ENCODE measurements around the gene PLEKHG5.

The PLEKHG5 gene

DNA sequence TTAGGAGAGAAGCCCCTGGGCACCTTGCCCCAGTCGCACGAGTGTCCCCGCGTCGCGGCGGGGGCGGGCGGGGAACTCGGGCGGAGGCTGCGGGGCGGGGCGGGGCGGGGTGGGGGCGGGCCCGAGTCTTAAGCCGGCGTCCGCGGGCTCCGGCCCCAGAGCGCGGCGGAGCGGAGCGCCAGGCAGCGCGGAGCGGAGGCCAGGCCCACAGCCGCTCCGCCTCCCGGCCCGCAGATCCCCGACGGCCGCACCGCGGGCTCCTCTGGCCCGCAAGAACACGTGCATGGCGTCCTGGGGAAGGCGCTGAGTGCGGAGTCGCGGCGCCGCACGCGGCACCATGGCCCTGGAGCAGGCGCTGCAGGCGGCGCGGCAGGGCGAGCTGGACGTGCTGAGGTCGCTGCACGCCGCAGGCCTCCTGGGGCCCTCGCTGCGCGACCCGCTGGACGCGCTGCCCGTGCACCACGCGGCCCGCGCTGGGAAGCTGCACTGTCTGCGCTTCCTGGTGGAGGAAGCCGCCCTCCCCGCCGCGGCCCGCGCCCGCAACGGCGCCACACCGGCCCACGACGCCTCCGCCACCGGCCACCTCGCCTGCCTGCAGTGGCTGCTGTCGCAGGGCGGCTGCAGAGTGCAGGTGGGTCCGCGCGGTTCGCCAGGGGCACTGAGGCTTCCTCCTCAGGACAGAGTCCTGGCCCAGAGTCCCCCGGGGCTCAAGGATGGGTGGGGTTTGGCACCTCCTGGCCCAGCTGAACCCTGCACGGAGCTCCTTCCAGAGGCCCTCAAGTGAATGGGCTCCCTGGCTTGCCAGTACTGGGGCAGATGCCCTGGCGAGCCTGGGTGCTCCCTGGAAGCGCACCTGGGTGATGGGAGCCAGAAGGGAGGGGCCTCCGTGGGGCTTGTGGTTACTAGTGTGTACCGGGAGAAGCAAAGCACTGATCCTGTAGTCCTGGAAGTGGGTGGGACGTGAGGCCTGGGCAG lies 66.6 kb downstream of the PLEKHG5 start, which contains the start of gene ESPN:
TSS of gene ESPN (plus strand) at position 158 of the 975 bp plus-strand sequence. CDS start at position 338, 180 bp downstream.
- no peak for DNase-seq (ENCODE audit: low spot score)

DNA sequence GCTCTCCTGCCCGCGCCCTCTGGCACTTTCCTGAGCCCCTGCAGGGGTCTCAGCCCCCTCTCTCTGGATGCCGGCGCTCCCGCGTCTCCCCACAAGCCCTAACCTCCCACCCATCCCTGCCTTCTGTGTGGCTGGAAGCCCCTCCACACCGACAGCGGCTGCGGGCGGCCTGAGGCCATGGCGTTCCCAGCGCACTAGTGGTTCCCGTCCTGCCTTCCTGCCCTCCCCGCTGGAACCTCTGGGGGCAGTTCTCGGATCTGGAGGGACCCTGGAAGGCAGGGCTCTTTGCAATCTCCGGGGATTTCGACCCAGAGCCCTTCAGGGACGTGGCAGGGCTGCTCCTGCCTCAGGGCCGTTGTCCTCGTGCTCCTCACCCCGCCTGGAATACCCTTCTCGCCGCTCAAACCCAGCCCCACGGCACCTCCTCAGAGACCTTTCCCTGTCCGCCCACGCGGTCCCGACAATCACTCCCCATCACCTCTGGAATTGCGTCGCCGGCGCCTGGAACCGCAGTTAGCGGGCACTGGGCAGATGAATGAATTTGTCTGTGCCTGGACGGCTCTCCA lies 67.4 kb downstream of the PLEKHG5 start:
- DNase-seq (ENCODE audit: low spot score): no peak

GRCh38 chr1:6423321-6423999 lies 68.0 kb downstream of the PLEKHG5 start:
- peak; percentile 58 for DNase-seq (ENCODE audit: low spot score)

DNA sequence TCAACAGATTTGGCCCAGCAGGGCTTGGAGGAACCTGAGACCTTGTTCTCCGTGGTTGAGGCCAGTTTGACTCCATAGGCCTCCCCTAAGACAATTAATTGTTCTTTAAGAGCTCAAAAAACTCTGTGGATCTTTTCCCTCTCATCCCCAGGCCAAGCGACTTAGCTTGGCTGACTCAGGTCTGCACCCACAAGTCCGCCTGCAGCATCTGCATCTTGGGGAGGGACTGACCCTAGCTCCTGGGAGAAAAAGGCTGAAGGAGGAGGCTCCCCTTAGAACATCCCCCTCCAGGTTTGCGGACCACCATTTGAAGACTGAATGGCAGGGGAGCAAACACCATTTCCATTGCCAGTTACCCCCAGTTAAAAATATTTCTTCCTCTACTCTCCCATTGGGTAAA lies 70.2 kb downstream of the PLEKHG5 start:
- no peak for DNase-seq (ENCODE audit: low spot score)

GRCh38 chr1:6420454-6421042 lies 70.9 kb downstream of the PLEKHG5 start:
- DNase-seq (ENCODE audit: low spot score): no peak

DNA sequence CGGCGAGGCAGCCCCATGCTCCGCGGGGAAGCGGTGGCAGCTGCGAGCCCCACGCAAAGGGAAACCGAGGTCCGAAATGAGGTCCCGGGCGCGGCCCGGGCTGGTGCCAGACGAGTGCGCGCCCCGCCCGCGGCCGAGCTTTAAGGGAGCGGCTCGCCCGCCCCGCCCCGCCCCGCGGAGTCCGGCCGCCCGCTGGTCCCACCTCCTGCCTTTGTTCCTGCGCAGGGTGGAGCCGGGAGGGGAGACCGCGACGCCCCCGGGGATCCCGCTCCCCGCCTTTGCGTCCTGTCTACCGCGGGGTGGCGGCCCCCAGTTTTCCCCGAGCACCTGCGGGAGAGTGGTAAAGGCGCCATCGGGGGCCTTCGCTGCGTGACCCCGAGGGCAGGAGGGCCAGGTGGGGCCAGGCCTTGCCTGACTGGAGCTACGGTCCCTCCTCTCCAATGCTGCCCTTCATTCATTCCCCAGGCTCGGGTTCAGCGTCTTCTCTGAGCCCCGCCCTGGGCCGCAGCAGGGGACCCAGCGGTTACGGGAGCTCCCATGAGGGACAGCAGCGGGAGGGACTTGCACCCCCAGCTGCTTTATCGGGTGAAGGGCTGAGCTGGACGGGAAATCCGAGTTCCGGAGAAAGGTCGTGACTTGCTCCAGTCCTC lies 71.5 kb downstream of the PLEKHG5 start, which contains the start of gene HES2:
TSS of gene HES2 (minus strand) at position 116 of the 650 bp plus-strand sequence. CDS start at position 17, 99 bp downstream.
- DNase-seq (ENCODE audit: low spot score): no peak

- no peak for DNase-seq (ENCODE audit: low spot score)
These were observed 72.1 kb downstream of the PLEKHG5 start for GRCh38 chr1:6419397-6419803.

DNA sequence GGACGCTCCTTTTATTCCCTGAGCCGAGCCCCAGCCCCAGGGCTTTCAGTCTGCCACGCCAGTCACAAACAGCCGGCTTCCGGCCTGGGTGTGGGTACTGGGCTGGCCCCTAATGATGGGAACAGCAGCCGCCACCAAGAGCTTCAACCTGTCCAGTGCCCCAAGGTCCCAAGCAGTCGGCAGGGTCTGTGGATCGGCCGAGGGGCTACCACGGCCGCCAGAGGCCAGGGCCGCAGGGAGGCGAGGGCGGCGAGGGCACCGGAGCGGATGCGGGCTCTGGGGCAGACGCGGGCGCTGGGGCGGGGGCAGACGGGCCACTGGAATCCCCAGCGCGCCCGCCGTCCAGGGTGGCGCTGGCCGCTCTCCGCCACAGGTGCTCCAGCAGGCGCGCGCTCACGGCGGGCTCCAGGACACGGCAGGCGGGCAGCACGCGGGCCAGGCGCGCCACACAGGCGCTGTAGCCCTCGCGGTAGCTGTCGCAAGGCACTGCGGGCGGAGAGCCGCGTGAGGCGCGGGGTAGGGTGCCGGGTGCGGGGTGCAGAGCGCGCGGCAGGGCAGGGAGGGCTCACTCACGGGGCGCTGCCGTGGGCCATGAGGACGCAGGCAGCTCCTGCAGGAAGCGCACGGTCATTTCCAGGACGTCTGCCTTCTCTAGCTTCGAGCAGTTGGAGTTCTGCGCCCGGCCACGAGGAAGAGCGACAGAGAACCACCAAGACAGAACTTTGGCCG lies 72.6 kb downstream of the PLEKHG5 start:
- DNase-seq (ENCODE audit: low spot score): no peak

DNA sequence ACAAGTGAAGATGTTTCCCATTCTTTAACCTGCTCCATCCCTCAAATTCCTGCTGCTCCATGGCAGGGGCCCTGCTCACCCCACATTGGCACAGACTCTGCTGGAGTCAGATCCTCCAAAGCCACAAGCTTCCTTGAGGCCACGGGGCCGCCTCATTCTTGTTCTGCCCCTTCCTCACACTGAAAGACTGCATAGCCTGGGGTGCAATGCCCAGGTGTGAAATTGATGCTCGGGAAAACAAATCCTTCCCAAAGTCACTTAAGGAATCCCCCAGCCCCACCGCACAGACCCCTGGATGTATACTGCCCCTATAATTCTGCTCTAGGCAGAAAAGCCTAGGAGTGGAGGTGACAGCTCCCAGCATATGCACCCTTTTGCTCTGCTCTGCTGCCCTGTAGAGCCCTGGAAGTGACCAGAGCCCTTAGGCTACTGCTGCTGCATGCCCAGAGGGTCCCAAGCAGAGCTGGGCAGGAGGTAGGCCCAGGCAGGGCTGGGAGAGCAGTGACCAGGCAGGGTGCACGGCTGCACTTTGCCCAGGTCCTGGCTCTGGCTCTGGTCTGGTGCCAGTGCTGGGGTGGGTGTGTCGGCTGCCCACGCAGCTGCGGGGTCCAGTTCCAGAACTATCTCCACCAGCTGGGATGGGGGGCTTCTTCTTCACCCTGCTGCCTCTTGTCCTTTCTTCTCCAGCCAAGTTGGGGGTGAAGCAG lies 73.4 kb downstream of the PLEKHG5 start:
- no peak for DNase-seq (ENCODE audit: low spot score)

Measured in hematopoietic multipotent progenitor cell treated with erythropoietin and hydrocortisone succinate and interleukin-3 and kit ligand, for 15 days (in vitro differentiated cells).